K562 (cell line): ENCODE measurements around the gene TCEANC2. TPM values are rescaled to one million over a fixed set of nuclear protein-coding genes. Genes with fewer than 3 reads are reported as not detected.
A peak's percentile ranks its signal among the peaks of the same experiment; 100 is the strongest.

Experiments used
- ATF1 ChIP-seq, 2 experiments: fragments of 450-650 bp in 1 of 2; IDR thresholded peaks; 2 replicates each; pipeline ENCODE4 v1.6.1; 2016; ENCODE audit warnings: missing compliant biosample characterization in 1 of 2, missing genetic modification characterization in 1 of 2
- CBX1 ChIP-seq: sonication (generic); IDR thresholded peaks from 2 replicates; pipeline ENCODE4 v1.6.1; 2016; ENCODE audit warnings: antibody characterized with exemption, low read depth, mild to moderate bottlenecking
- CTCFL ChIP-seq: IDR thresholded peaks from 2 replicates; pipeline ENCODE4 v1.6.1; 2011; ENCODE audit warnings: borderline replicate concordance, low read depth, mild to moderate bottlenecking, moderate library complexity, low read length; ENCODE audit not compliant: insufficient read depth, poor library complexity, severe bottlenecking
- FOSL1 ChIP-seq: fragments of 200-800 bp; sonication (Bioruptor generic); conservative IDR thresholded peaks from 2 replicates; pipeline ENCODE4 v1.6.1; 2016; ENCODE audit warnings: missing genetic modification characterization, missing compliant biosample characterization
- FUS ChIP-seq: fragments of 200-400 bp; formaldehyde crosslinking; optimal IDR thresholded peaks from 2 replicates; pipeline ENCODE3; 2017; ENCODE audit warnings: low read depth, low read length
- GABPB1 ChIP-seq: sonication (generic); formaldehyde crosslinking; IDR thresholded peaks from 2 replicates; pipeline ENCODE4 v1.8.0; 2022; ENCODE audit warnings: mild to moderate bottlenecking, missing genetic modification reagents
- GMEB1 ChIP-seq: fragments of 250-450 bp; sonication (Bioruptor Pico); IDR thresholded peaks from 2 replicates; pipeline ENCODE4 v1.4.0; 2020; ENCODE audit warnings: mild to moderate bottlenecking
- ID3 ChIP-seq, 2 experiments: fragments of 250-450 bp in 1 of 2; fragments of 450-650 bp in 1 of 2; sonication (Bioruptor Pico) in 1 of 2; IDR thresholded peaks; 2 replicates each; pipeline versions ENCODE4 v1.6.1 to v1.8.0; 2016 to 2021; ENCODE audit warnings: mild to moderate bottlenecking in 2 of 2, moderate library complexity in 2 of 2, missing compliant biosample characterization in 1 of 2, missing genetic modification characterization in 1 of 2
- LARP7 ChIP-seq: fragments of 450-650 bp; IDR thresholded peaks from 2 replicates; pipeline ENCODE4 v1.6.1; 2016
- MCM5 ChIP-seq: fragments of 450-650 bp; IDR thresholded peaks from 2 replicates; pipeline ENCODE4 v1.6.1; 2016; ENCODE audit warnings: low read depth
- NR1H2 ChIP-seq: sonication (generic); formaldehyde crosslinking; IDR thresholded peaks from 2 replicates; pipeline ENCODE4 v1.4.0; 2020; ENCODE audit warnings: mild to moderate bottlenecking, missing genetic modification reagents
- PHF21A ChIP-seq: fragments of 450-650 bp; IDR thresholded peaks from 2 replicates; pipeline ENCODE4 v1.6.1; 2017; ENCODE audit warnings: low read depth, borderline replicate concordance
- STAG1 ChIP-seq: sonication (generic); formaldehyde crosslinking; IDR thresholded peaks from 2 replicates; pipeline ENCODE4 v1.5.0; 2020; ENCODE audit warnings: missing genetic modification reagents, borderline replicate concordance
- THRAP3 ChIP-seq: fragments of 450-650 bp; IDR thresholded peaks from 2 replicates; pipeline ENCODE4 v1.6.1; 2016; ENCODE audit warnings: mild to moderate bottlenecking, inconsistent platforms, borderline replicate concordance
- TSC22D4 ChIP-seq: fragments of 450-650 bp; IDR thresholded peaks from 2 replicates; pipeline ENCODE4 v1.6.1; 2016; ENCODE audit warnings: missing genetic modification characterization, missing biosample characterization, control low read depth
- ZFP36 ChIP-seq: fragments of 150-350 bp; IDR thresholded peaks from 2 replicates; pipeline ENCODE4 v1.6.1; 2018; ENCODE audit warnings: low read length, low read depth; ENCODE audit not compliant: partially characterized antibody
- ZNF24 ChIP-seq: fragments of 450-650 bp; IDR thresholded peaks from 2 replicates; pipeline ENCODE4 v1.6.1; 2016
- ZNF347 ChIP-seq: fragments of 450-650 bp; formaldehyde crosslinking; IDR thresholded peaks from 2 replicates; pipeline ENCODE4 v1.4.0; 2020; ENCODE audit warnings: low read depth, mild to moderate bottlenecking, moderate library complexity
- ZNF76 ChIP-seq: fragments of 250-450 bp; sonication (Bioruptor Pico); IDR thresholded peaks from 2 replicates; pipeline ENCODE4 v1.4.0; 2020; ENCODE audit warnings: mild to moderate bottlenecking, moderate library complexity, borderline replicate concordance
- polyA plus RNA-seq, 8 experiments: library from polyadenylated mRNA; depleted of rRNA in 4 of 8; stranded (reverse) in 5 of 8; unstranded in 3 of 8; fragments of >200 nt; fragmentation: Nextera tagmentation in 2 of 8; fragmentation: Illumina TruSeq in 1 of 8; extraction: Ambion mirVana in 2 of 8; extraction: Trizol in 1 of 8; gene quantifications; 2 replicates each; pipeline versions ENCODE4 v1.2.1 to v1.2.3, GENCODE V29; 2011 to 2014; ENCODE audit warnings: inconsistent platforms in 1 of 8, missing spikeins in 1 of 8
- total RNA-seq, 7 experiments: library from RNA; depleted of rRNA in 6 of 7; stranded (reverse); fragments of >200 nt in 6 of 7; fragmentation: Illumina TruSeq in 2 of 7; extraction: Trizol in 2 of 7; gene quantifications; 2 replicates each; pipeline versions ENCODE4 v1.2.1 to v1.2.3, GENCODE V29; 2011 to 2021; ENCODE audit warnings: low replicate concordance in 1 of 7
- TF ChIP-seq, protein P1 (sequence below): fragments of 450-650 bp; formaldehyde crosslinking; conservative IDR thresholded peaks from 2 replicates; pipeline ENCODE4 v1.4.0; 2022; ENCODE audit warnings: mild to moderate bottlenecking, missing genetic modification characterization
- TF ChIP-seq, protein P2 (sequence below): sonication (generic); formaldehyde crosslinking; IDR thresholded peaks from 2 replicates; pipeline ENCODE4 v1.8.0; 2022; ENCODE audit warnings: missing genetic modification reagents, mild to moderate bottlenecking, moderate library complexity, borderline replicate concordance

The TCEANC2 gene
- total and polyA plus RNA-seq, 9 of the 15 experiments (the other 6 are each of a cell fraction or from before 2014, with no cell fraction given) = 3.3 to 10.2 (median 7.0) TPM

GRCh38 chr1:54081306-54082270 lies 28.2 kb downstream of the TCEANC2 start (continued):
- TF ChIP-seq THRAP3 = no peak
- peak; percentile 27; the same call in 1 of the 2 replicates for TF ChIP-seq STAG1 (CRISPR knock-in tag)
- no peak for TF ChIP-seq FUS
- TF ChIP-seq, protein P1, sequence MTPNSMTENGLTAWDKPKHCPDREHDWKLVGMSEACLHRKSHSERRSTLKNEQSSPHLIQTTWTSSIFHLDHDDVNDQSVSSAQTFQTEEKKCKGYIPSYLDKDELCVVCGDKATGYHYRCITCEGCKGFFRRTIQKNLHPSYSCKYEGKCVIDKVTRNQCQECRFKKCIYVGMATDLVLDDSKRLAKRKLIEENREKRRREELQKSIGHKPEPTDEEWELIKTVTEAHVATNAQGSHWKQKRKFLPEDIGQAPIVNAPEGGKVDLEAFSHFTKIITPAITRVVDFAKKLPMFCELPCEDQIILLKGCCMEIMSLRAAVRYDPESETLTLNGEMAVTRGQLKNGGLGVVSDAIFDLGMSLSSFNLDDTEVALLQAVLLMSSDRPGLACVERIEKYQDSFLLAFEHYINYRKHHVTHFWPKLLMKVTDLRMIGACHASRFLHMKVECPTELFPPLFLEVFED (CRISPR knock-in tag) = no peak
- peak; percentile 65 for TF ChIP-seq CTCFL
- TF ChIP-seq FOSL1 (tag) = no peak
- no peak for TF ChIP-seq GMEB1 (CRISPR knock-in tag)
- TF ChIP-seq GABPB1 (CRISPR knock-in tag) = 0 out of 2 replicates have a peak, but pooled peaks have one; percentile 26
- no peak for TF ChIP-seq CBX1
- TF ChIP-seq ZFP36 = peak; percentile 19
- TF ChIP-seq ZNF347 (CRISPR knock-in tag) = no peak
- TF ChIP-seq ZNF76 = no peak
- TF ChIP-seq TSC22D4 (tag) = no peak
- no peak for TF ChIP-seq NR1H2 (CRISPR knock-in tag)
- TF ChIP-seq ZNF24 = no peak
- TF ChIP-seq ATF1 (CRISPR knock-in tag; IDR thresholded peaks at IDR 0.05) = no peak
- TF ChIP-seq ATF1 (tag; IDR thresholded peaks at IDR 0.05) = no peak
- no peak for TF ChIP-seq ID3 (CRISPR knock-in tag; IDR thresholded peaks at IDR 0.05)
- TF ChIP-seq ID3 (tag; IDR thresholded peaks at IDR 0.05) = 0 out of 2 replicates have a peak, but pooled peaks have one; percentile 32
- TF ChIP-seq LARP7 = no peak
- no peak for TF ChIP-seq PHF21A
- TF ChIP-seq, protein P2, sequence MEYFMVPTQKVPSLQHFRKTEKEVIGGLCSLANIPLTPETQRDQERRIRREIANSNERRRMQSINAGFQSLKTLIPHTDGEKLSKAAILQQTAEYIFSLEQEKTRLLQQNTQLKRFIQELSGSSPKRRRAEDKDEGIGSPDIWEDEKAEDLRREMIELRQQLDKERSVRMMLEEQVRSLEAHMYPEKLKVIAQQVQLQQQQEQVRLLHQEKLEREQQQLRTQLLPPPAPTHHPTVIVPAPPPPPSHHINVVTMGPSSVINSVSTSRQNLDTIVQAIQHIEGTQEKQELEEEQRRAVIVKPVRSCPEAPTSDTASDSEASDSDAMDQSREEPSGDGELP (CRISPR knock-in tag) = peak; percentile 25; the same call in 1 of the 2 replicates
- TF ChIP-seq MCM5 = no peak
